ENCODE data around the gene ABHD17B. TPM values are rescaled to one million over a fixed set of nuclear protein-coding genes. Genes with fewer than 3 reads are reported as not detected.

The ABHD17B gene
- total RNA-seq, 1 donor from 2014 or later, result 12.5 TPM

DNA sequence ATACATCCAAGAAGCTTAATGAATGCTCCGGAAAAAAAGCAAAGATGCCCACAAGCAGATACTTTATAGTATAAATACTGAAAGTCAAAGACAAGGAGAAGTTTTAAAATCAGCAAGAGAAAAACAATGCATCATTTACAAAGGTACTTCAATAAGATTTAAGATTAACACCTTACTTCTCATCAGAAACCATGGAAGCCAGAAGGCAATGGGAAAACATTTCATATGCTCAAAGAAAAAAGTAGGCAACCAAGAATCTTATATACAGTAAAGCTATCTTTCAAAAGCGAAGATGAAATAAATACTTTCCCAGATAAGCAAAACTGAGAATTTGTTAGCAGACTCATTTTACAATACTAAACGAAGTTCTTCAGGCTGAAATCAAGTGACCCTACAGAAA lies 51.1 kb downstream of the ABHD17B start:
- no peak overlapping the region for H3K4me3 Mint-ChIP-seq (ENCODE audit: unreplicated experiment)
- no peak for DNase-seq (ENCODE audit: low spot score)
- TF ChIP-seq, protein P1, sequence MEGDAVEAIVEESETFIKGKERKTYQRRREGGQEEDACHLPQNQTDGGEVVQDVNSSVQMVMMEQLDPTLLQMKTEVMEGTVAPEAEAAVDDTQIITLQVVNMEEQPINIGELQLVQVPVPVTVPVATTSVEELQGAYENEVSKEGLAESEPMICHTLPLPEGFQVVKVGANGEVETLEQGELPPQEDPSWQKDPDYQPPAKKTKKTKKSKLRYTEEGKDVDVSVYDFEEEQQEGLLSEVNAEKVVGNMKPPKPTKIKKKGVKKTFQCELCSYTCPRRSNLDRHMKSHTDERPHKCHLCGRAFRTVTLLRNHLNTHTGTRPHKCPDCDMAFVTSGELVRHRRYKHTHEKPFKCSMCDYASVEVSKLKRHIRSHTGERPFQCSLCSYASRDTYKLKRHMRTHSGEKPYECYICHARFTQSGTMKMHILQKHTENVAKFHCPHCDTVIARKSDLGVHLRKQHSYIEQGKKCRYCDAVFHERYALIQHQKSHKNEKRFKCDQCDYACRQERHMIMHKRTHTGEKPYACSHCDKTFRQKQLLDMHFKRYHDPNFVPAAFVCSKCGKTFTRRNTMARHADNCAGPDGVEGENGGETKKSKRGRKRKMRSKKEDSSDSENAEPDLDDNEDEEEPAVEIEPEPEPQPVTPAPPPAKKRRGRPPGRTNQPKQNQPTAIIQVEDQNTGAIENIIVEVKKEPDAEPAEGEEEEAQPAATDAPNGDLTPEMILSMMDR (IDR thresholded peaks at IDR 0.05), result no peak
- H3K4me1 Mint-ChIP-seq (ENCODE audit: low read depth), result peaks cover 16% of the 10 kb centered on the region
- H3K27me3 Mint-ChIP-seq (ENCODE audit: low read depth), result no peaks in the 10 kb centered on the region
- peaks cover 21% of the 10 kb centered on the region for H3K9me3 Mint-ChIP-seq (ENCODE audit: low read depth)
- peaks cover 16% of the 10 kb centered on the region for H3K36me3 Mint-ChIP-seq (ENCODE audit: low read depth)
- H3K27ac Mint-ChIP-seq (ENCODE audit: unreplicated experiment), result no peak overlapping the region

DNA sequence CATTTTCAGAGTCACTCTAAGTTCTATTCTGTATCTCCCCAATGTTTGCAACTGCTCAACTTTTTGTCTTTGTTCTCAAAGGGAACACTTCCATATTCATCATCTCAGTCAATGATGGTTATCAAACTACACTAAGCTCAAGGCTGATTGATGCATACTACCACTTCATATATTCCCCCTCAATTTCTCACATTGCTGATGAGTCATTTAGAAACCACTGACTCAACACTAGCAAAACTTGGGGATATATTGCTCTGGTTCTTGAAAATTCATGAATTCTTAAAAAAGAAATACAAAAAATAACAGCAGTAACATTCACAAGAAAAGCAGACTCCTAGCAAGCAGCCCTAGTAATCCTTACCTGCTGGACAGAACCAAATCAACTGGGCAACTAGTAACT lies 52.2 kb downstream of the ABHD17B start:
- no peak for DNase-seq (ENCODE audit: low spot score)

DNA sequence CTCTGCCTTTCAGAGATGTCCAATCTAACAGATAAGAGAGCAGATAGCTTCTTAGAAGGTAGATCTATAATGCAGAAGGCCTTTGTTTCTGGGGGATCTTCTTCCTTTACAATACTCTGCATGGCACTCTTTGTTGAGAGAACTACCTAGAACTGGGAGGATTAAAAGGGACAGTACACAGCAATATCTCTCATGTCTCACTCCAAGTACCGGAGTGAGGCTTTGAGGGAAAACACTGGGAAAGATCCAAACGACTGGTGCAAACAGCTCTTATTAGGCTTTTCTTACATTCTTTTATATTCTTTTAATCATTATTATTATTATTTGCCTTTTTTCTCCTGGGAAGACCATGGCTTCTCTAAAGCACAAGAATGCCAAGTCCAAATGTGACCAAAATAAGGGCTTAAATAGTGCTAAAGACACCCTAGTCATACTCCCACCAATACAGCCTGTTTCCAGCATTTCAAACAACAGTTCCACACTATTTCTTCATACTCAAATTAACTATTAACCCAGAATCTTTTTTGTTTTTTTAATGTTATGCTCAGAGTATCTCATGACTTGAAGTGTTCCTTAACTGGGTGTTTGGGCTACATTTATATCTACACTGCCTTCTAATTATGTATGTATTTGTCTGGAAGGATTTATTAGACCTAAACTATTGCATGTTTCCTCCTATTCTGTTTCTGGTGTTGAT lies 52.7 kb downstream of the ABHD17B start:
- H3K4me3 Mint-ChIP-seq (ENCODE audit: unreplicated experiment), result no peak overlapping the region
- no peak for DNase-seq (ENCODE audit: low spot score)
- peaks cover under 1% of the 10 kb centered on the region for H3K4me1 Mint-ChIP-seq (ENCODE audit: low read depth)
- TF ChIP-seq, protein P1 (IDR thresholded peaks at IDR 0.05), result no peak
- H3K36me3 Mint-ChIP-seq (ENCODE audit: low read depth), result peaks cover 13% of the 10 kb centered on the region
- peaks cover 21% of the 10 kb centered on the region for H3K9me3 Mint-ChIP-seq (ENCODE audit: low read depth)
- H3K27ac Mint-ChIP-seq (ENCODE audit: unreplicated experiment), result no peak overlapping the region
- H3K27me3 Mint-ChIP-seq (ENCODE audit: low read depth), result no peaks in the 10 kb centered on the region

More for the DNA sequence above, 52.2 kb downstream of the ABHD17B start:
- TF ChIP-seq, protein P1 (IDR thresholded peaks at IDR 0.05), result no peak
- no peak overlapping the region for H3K27ac Mint-ChIP-seq (ENCODE audit: unreplicated experiment)
- peaks cover 13% of the 10 kb centered on the region for H3K36me3 Mint-ChIP-seq (ENCODE audit: low read depth)
- H3K9me3 Mint-ChIP-seq (ENCODE audit: low read depth), result peaks cover 21% of the 10 kb centered on the region
- no peak overlapping the region for H3K4me3 Mint-ChIP-seq (ENCODE audit: unreplicated experiment)
- peaks cover 6% of the 10 kb centered on the region for H3K4me1 Mint-ChIP-seq (ENCODE audit: low read depth)
- H3K27me3 Mint-ChIP-seq (ENCODE audit: low read depth), result no peaks in the 10 kb centered on the region

DNA sequence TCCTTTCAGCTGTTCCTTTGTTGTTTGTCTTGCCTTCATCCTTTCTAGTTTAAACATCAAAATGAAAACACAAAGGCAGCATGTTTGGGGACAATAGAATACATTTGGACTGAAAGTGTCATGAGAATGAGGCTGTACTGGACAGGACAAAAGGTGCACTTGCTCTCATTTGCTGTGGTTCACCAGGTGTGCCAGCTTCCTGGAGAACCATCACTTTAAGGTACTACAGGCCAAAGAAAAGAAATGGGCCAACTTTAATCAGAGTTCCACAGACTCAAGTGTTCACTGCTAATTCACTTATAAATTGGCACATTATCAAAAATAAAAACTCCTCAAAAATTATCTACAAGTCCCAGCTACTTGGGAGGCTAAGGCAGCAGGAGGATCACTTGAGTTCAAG lies 53.8 kb downstream of the ABHD17B start:
- Mint-ChIP-seq H3K36me3 (ENCODE audit: low read depth) (peaks cover 14% of the 10 kb centered on the region), H3K4me1 (ENCODE audit: low read depth) (no peaks in the 10 kb centered on the region), H3K27me3 (ENCODE audit: low read depth) (no peaks in the 10 kb centered on the region), H3K4me3 (ENCODE audit: unreplicated experiment) (no peak overlapping the region), H3K27ac (ENCODE audit: unreplicated experiment) (no peak overlapping the region), H3K9me3 (ENCODE audit: low read depth) (peaks cover 24% of the 10 kb centered on the region)
- no peak for DNase-seq (ENCODE audit: low spot score)
- TF ChIP-seq, protein P1 (IDR thresholded peaks at IDR 0.05), result no peak

DNA sequence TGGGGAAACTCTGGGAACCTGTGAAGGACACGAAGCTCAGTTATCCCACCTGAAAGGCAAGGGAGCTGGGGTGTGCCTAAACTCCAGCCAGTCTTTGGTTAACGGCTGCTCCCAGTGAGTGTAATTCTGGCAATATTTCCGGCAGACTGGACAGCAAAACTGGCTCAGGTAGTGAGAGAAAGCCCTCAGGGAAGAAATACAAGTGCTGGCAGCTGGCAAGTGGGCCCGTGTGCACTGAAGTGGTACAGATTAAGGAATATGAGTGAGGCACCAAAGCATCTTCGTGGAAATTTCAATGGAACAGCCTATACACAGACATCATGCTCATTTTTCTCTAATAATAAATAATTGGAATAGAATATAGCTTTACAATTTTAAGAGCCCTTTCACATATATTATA lies 56.2 kb downstream of the ABHD17B start:
- H3K4me1 Mint-ChIP-seq (ENCODE audit: low read depth), result no peaks in the 10 kb centered on the region
- H3K4me3 Mint-ChIP-seq (ENCODE audit: unreplicated experiment), result no peak overlapping the region
- no peak overlapping the region for H3K27ac Mint-ChIP-seq (ENCODE audit: unreplicated experiment)
- peaks cover 6% of the 10 kb centered on the region for H3K36me3 Mint-ChIP-seq (ENCODE audit: low read depth)
- H3K27me3 Mint-ChIP-seq (ENCODE audit: low read depth), result no peaks in the 10 kb centered on the region
- H3K9me3 Mint-ChIP-seq (ENCODE audit: low read depth), result peaks cover 11% of the 10 kb centered on the region
- DNase-seq (ENCODE audit: low spot score), result no peak
- TF ChIP-seq, protein P1 (IDR thresholded peaks at IDR 0.05), result no peak

Measured in chondrocyte (in vitro differentiated cells).